ENCODE data around the gene SERINC5. TPM values are rescaled to one million over a fixed set of nuclear protein-coding genes. Genes with fewer than 3 reads are reported as not detected.
"Not testable (repeated sequence)": the region's sequence is repeated elsewhere in the genome, so short reads cannot be mapped to it uniquely, and the experiment has no call there.

Gene SERINC5
- polyA plus RNA-seq, 4 donors: 26.2 to 58.1 (median 53.0) TPM

- DNase-seq (ENCODE audit: low read depth in 4 of 4, low spot score in 3 of 4): no peak
Observed at GRCh38 chr5:80181618-80182211, 74.1 kb downstream of the SERINC5 start.

- no peak for DNase-seq (ENCODE audit: low read depth in 4 of 4, low spot score in 3 of 4)
Observed at GRCh38 chr5:80177236-80177635, 78.6 kb downstream of the SERINC5 start.

GRCh38 chr5:80175337-80175736 lies 80.5 kb downstream of the SERINC5 start:
- DNase-seq (ENCODE audit: low read depth in 4 of 4, low spot score in 3 of 4): no peak

GRCh38 chr5:80174790-80175189 lies 81.1 kb downstream of the SERINC5 start:
- no peak for DNase-seq (ENCODE audit: low read depth in 4 of 4, low spot score in 3 of 4)

GRCh38 chr5:80172067-80172695 lies 83.7 kb downstream of the SERINC5 start:
- no peak for DNase-seq (ENCODE audit: low read depth in 4 of 4, low spot score in 3 of 4)

GRCh38 chr5:80170117-80170535 lies 85.7 kb downstream of the SERINC5 start:
- no peak for DNase-seq (ENCODE audit: low read depth in 4 of 4, low spot score in 3 of 4)

- DNase-seq (ENCODE audit: low read depth in 4 of 4, low spot score in 3 of 4): no peak
Observed at GRCh38 chr5:80168388-80169028, 87.3 kb downstream of the SERINC5 start.

- peak; percentile 61 to 82 (median 73) for DNase-seq (ENCODE audit: low read depth in 4 of 4, low spot score in 3 of 4)
Observed at GRCh38 chr5:80165452-80165851, 90.4 kb downstream of the SERINC5 start.

GRCh38 chr5:80161165-80161564 lies 94.7 kb downstream of the SERINC5 start:
- no peak for DNase-seq (ENCODE audit: low read depth in 4 of 4, low spot score in 3 of 4)

- no peak for DNase-seq (ENCODE audit: low read depth in 4 of 4, low spot score in 3 of 4)
Observed at GRCh38 chr5:80160242-80160641, 95.6 kb downstream of the SERINC5 start.

GRCh38 chr5:80159133-80159815 lies 96.6 kb downstream of the SERINC5 start:
- DNase-seq (ENCODE audit: low read depth in 4 of 4, low spot score in 3 of 4): no peak

- no peak for DNase-seq (ENCODE audit: low read depth in 4 of 4, low spot score in 3 of 4)
Observed at GRCh38 chr5:80156156-80156555, 99.7 kb downstream of the SERINC5 start.

GRCh38 chr5:80154749-80155148 lies 101.1 kb downstream of the SERINC5 start:
- DNase-seq (ENCODE audit: low read depth in 4 of 4, low spot score in 3 of 4): no peak

GRCh38 chr5:80154289-80154688 lies 101.6 kb downstream of the SERINC5 start:
- not testable (repeated sequence) for DNase-seq (ENCODE audit: low read depth in 4 of 4, low spot score in 3 of 4)

GRCh38 chr5:80153586-80154126 lies 102.2 kb downstream of the SERINC5 start:
- DNase-seq (ENCODE audit: low read depth in 4 of 4, low spot score in 3 of 4): no peak

- no peak for DNase-seq (ENCODE audit: low read depth in 4 of 4, low spot score in 3 of 4)
Observed at GRCh38 chr5:80152778-80153177, 103.1 kb downstream of the SERINC5 start.

GRCh38 chr5:80151890-80152289 lies 104.0 kb downstream of the SERINC5 start:
- no peak for DNase-seq (ENCODE audit: low read depth in 4 of 4, low spot score in 3 of 4)

GRCh38 chr5:80150731-80151130 lies 105.1 kb downstream of the SERINC5 start:
- DNase-seq (ENCODE audit: low read depth in 4 of 4, low spot score in 3 of 4): no peak

- DNase-seq (ENCODE audit: low read depth in 4 of 4, low spot score in 3 of 4): no peak
Observed at GRCh38 chr5:80149161-80149609, 106.7 kb downstream of the SERINC5 start.

GRCh38 chr5:80147119-80147815 lies 108.6 kb downstream of the SERINC5 start:
- no peak for DNase-seq (ENCODE audit: low read depth in 4 of 4, low spot score in 3 of 4)

Measured in left renal pelvis (tissue), 4 donors.